Psoas muscle (tissue), 8 donors: Measurements from ENCODE around the gene ZNF718. TPM values are rescaled to one million over a fixed set of nuclear protein-coding genes. Genes with fewer than 3 reads are reported as not detected.
"Not testable (repeated sequence)": the region's sequence is repeated elsewhere in the genome, so short reads cannot be mapped to it uniquely, and the experiment has no call there.

Source experiments
- ATAC-seq, 4 donors: fragments of 200-7000 bp; cut with Tn5 transposase; one replicate each; pipeline ENCODE4 v1.9.1; 2020; ENCODE audit warnings: moderate library complexity in 3 of 4, mild to moderate bottlenecking in 2 of 4
- DNase-seq, 2 donors: peaks; one replicate each; pipeline ENCODE4 v3.0.0-alpha.2; 2020
- H3K27ac ChIP-seq: fragments of 200-600 bp; one replicate; pipeline ENCODE4 v1.8.0; 2022
- H3K27me3 ChIP-seq, 3 donors: fragments of 200-600 bp in 1 of 3; one replicate each; pipeline versions ENCODE4 v1.6.1 to v1.8.0; 2013 to 2022; ENCODE audit warnings: low read length in 2 of 3, mild to moderate bottlenecking in 2 of 3, moderate library complexity in 1 of 3; ENCODE audit not compliant: insufficient read depth in 3 of 3
- H3K36me3 ChIP-seq, 2 donors: fragments of 200-600 bp in 1 of 2; one replicate each; pipeline versions ENCODE4 v1.6.1 to v1.8.0; 2013 to 2022; ENCODE audit warnings: low read depth in 1 of 2, mild to moderate bottlenecking in 1 of 2, moderate library complexity in 1 of 2; ENCODE audit not compliant: insufficient read depth in 1 of 2
- H3K4me1 ChIP-seq: fragments of 200-600 bp; one replicate; pipeline ENCODE4 v1.8.0; 2022
- H3K4me3 ChIP-seq: fragments of 200-600 bp; one replicate; pipeline ENCODE4 v1.8.0; 2022; ENCODE audit warnings: mild to moderate bottlenecking
- H3K9me3 ChIP-seq: fragments of 200-600 bp; one replicate; pipeline ENCODE4 v1.8.0; 2022
- WGBS, 3 donors: extraction: QIAGEN DNeasy Blood & Tissue Kit; methylation state at CpG; one replicate each; pipeline versions ENCODE4 v1.1.6 to v1.1.7; 2013; 5-methylcytosine and 5-hydroxymethylcytosine counted together
- intact Hi-C, 2 donors: fragments of 100-400 bp; cut with DNase I; formaldehyde crosslinking; loops; one replicate each; pipeline versions ENCODE4 v1.11.0 to v1.14.2; 2022
- polyA plus RNA-seq, 3 donors: library from polyadenylated mRNA; stranded (reverse); fragments of 200-250 nt; gene quantifications; one replicate each; pipeline ENCODE4 v1.2.3, GENCODE V29; 2013
- total RNA-seq, 4 donors: library from RNA; stranded (reverse); fragmentation: NEBNext Ultra II Directional in 2 of 4; extraction: Animal tissue kit (Norgen Biotek cat#: 25700) in 2 of 4; gene quantifications; one replicate each; pipeline versions ENCODE4 v1.2.1 to v1.2.4, GENCODE V29; 2021 to 2023
- TF ChIP-seq, protein P1 (sequence below): fragments of 200-600 bp; IDR thresholded peaks from one replicate; pipeline ENCODE4 v1.8.0; 2022; ENCODE audit warnings: antibody characterized with exemption
- donor health status: healthy with polysubstance abuse.
- donor health status: DM: no; HTN: no; CAD: no; lungs with moderate emphysema.
- donor health status: Bipolar disorder and iron deficiency.
- donor health status: healthy.
- donor health status: DM: yes; HTN: yes; CAD: no.
- donor health status: DM: no; HTN: no; CAD: no.
- donor health status: DM: no; HTN: no; CAD: no.
- donor health status: DM: yes; HTN: yes; CAD: no.

ZNF718 gene
- total and polyA plus RNA-seq, 7 donors = 0.44 to 3.0 (median 1.3) TPM

DNA sequence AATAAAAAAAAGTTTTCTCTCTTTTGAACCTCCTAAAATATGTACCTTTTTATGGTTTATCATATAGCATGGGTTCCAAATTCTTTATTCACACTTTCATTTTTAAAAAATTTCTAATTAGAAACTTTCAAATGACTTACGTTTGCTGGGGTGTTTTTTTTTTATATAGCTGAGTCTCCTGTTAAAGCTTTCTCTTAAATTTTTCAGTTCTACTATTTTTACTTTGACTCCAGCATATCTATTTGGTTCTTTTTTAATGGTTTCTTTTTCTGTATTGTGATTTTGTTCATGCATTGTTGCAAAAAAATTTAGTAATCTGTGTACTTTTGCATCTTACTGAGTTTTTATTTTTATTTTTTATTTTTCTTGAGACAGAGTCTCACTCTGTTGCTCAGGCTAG, 22.3 kb downstream of the ZNF718 start:
- no peak for DNase-seq
- Histone ChIP-seq H3K4me3 (no peak overlapping the region), H3K27me3 (no peaks in the 10 kb centered on the region), H3K27ac (no peak overlapping the region), H3K4me1 (no peaks in the 10 kb centered on the region), H3K9me3 (peaks cover 89% of the 10 kb centered on the region), H3K36me3 (peaks cover 0 to 2% of the 10 kb centered on the region in 2 donors)
- intact Hi-C loops = no loop called here
- ATAC-seq = no peak
- 82 to 88% (median 83%) methylated on average over 1 of the region's 1 CpG for WGBS, 3 donors
- TF ChIP-seq, protein P1, sequence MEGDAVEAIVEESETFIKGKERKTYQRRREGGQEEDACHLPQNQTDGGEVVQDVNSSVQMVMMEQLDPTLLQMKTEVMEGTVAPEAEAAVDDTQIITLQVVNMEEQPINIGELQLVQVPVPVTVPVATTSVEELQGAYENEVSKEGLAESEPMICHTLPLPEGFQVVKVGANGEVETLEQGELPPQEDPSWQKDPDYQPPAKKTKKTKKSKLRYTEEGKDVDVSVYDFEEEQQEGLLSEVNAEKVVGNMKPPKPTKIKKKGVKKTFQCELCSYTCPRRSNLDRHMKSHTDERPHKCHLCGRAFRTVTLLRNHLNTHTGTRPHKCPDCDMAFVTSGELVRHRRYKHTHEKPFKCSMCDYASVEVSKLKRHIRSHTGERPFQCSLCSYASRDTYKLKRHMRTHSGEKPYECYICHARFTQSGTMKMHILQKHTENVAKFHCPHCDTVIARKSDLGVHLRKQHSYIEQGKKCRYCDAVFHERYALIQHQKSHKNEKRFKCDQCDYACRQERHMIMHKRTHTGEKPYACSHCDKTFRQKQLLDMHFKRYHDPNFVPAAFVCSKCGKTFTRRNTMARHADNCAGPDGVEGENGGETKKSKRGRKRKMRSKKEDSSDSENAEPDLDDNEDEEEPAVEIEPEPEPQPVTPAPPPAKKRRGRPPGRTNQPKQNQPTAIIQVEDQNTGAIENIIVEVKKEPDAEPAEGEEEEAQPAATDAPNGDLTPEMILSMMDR = no peak

DNA sequence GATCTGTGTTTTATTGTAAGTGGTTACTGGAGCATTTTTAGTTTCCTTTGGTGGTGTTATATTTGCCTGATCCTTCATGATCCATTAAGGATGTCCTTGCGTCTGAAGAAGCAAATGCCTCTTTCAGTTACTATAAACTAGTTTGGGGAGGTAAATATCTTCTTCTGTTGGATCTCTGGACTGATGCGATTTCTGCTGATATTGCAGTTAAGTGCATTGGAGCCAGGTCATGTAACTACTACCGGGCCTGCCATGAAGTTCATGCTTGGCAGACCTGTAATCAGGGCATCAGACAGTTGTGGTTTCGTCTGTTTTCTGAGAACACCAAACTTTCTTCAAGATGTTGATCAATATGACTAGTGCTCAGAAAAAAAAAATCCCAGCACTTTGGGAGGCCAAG, 22.9 kb downstream of the ZNF718 start:
- TF ChIP-seq, protein P1 = no peak
- DNase-seq = no peak
- no peaks in the 10 kb centered on the region for H3K27me3 ChIP-seq
- intact Hi-C loops = no loop called here
- no peaks in the 10 kb centered on the region for H3K4me1 ChIP-seq
- no peak for ATAC-seq
- H3K9me3 ChIP-seq = peaks cover 83% of the 10 kb centered on the region
- H3K36me3 ChIP-seq = peaks cover 0 to 2% of the 10 kb centered on the region in 2 donors
- WGBS, 3 donors = 95 to 98% (median 96%) methylated on average over 4 of the region's 4 CpGs
- H3K27ac ChIP-seq = no peak overlapping the region
- no peak overlapping the region for H3K4me3 ChIP-seq

DNA sequence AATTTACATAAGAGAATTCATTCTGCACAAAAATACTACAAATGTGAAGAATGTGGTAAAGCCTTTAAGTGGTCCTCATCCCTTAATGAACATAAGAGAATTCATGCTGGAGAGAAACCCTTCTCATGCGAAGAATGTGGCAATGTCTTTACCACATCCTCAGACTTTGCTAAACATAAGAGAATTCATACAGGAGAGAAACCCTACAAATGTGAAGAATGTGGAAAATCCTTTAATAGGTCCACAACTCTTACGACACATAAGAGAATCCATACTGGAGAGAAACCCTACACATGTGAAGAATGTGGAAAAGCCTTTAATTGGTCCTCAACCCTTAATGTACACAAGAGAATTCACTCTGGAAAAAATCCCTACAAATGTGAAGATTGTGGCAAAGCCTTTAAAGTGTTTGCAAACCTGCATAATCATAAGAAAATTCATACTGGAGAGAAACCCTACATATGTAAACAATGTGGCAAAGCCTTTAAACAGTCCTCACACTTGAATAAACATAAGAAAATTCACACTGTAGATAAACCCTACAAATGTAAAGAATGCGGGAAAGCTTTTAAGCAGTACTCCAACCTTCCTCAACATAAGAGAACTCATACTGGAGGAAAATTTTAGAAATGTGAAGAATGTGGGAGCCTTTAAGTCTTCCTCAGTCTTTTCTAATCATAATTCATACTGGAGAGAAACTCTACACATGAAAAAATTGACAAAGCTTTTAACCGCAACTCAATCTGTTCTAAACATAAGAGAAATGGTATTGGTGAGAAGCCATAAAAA, 37.4 kb downstream of the ZNF718 start:
- ATAC-seq (no peak), DNase-seq (no peak)
- Histone ChIP-seq H3K9me3 (peaks cover 98% of the 10 kb centered on the region), H3K36me3 (no peaks in the 10 kb centered on the region), H3K27me3 (no peaks in the 10 kb centered on the region), H3K27ac (no peak overlapping the region), H3K4me1 (no peaks in the 10 kb centered on the region), H3K4me3 (no peak overlapping the region)
- 96 to 99% (median 97%) methylated on average over 4 of the region's 4 CpGs for WGBS, 3 donors
- TF ChIP-seq, protein P1 = no peak
- intact Hi-C loops = no loop called here

DNA sequence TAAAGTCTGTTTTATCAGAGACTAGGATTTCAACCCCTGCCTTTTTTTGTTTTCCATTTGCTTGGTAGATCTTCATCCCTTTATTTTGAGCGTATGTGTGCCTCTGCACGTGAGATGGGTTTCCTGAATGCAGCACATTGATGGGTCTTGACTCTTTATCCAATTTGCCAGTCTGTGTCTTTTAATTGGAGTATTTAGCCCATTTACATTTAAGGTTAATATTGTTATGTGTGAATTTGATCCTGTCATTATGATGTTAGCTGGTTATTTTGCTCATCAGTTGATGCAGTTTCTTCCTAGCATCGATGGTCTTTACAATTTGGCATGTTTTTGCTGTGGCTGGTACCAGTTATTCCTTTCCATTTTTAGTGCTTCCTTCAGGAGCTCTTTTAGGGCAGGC, 45.3 kb downstream of the ZNF718 start:
- H3K27ac ChIP-seq, intact Hi-C loops, H3K27me3 ChIP-seq, H3K36me3 ChIP-seq, DNase-seq, H3K4me1 ChIP-seq, ATAC-seq, H3K4me3 ChIP-seq: not testable (repeated sequence)
- 95 to 96% (median 96%) methylated on average over 3 of the region's 3 CpGs for WGBS, 3 donors
- H3K9me3 ChIP-seq = peaks cover 80% of the 10 kb centered on the region

DNA sequence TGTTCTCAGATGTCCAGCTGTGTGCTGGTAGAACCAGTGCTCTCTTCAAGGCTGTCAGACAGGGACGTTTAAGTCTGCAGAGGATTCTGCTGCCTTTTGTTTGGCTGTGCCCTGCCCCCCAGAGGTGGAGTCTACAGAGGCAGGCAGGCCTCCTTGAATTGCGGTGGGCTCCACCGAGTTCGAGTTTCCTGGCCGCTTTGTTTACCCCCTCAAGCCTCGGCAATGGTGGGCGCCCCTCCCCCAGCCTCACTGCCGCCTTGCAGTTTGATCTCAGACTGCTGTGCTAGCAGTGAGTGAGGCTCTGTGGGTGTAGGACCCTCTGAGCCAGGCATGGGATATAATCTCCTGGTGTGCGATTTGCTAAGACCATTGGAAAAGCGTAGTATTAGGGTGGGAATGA, 47.0 kb downstream of the ZNF718 start:
- H3K9me3 ChIP-seq = peaks cover 76% of the 10 kb centered on the region
- 95 to 96% (median 96%) methylated on average over 10 of the region's 10 CpGs for WGBS, 3 donors

More for the DNA sequence above, 47.0 kb downstream of the ZNF718 start:
- H3K36me3 ChIP-seq, ATAC-seq, H3K4me1 ChIP-seq, DNase-seq, intact Hi-C loops, H3K4me3 ChIP-seq, H3K27ac ChIP-seq, H3K27me3 ChIP-seq: not testable (repeated sequence)
